ENCODE results near the gene HCFC1R1. TPM values are rescaled to one million over a fixed set of nuclear protein-coding genes. Genes with fewer than 3 reads are reported as not detected.

The HCFC1R1 gene
- total RNA-seq, 1 donor from 2014 or later, result 117 TPM

- Mint-ChIP-seq H3K27me3 (ENCODE audit: unreplicated experiment) (peaks cover 14% of the 10 kb centered on the region), H3K4me3 (ENCODE audit: unreplicated experiment) (peak overlapping the region; percentile 86), H3K4me1 (ENCODE audit: low read depth, unreplicated experiment) (peaks cover 16% of the 10 kb centered on the region)
These were observed 2.1 kb downstream of the HCFC1R1 start for GRCh38 chr16:3021449-3022207.

GRCh38 chr16:3020604-3021448 lies 2.9 kb downstream of the HCFC1R1 start:
- Mint-ChIP-seq H3K4me3 (ENCODE audit: unreplicated experiment) (peak overlapping the region; percentile 87), H3K27me3 (ENCODE audit: unreplicated experiment) (peaks cover 14% of the 10 kb centered on the region), H3K27ac (ENCODE audit: unreplicated experiment) (peak overlapping the region; percentile 75), H3K4me1 (ENCODE audit: low read depth, unreplicated experiment) (peaks cover 14% of the 10 kb centered on the region), H3K9me3 (ENCODE audit: unreplicated experiment) (peaks cover 2% of the 10 kb centered on the region), H3K36me3 (ENCODE audit: unreplicated experiment) (no peaks in the 10 kb centered on the region)
- no peak for TF ChIP-seq CTCF (IDR thresholded peaks at IDR 0.05; ENCODE audit: partially characterized antibody, unreplicated experiment)
- DNase-seq, result peak; percentile 31

More at GRCh38 chr16:3021449-3022207, 2.1 kb downstream of the HCFC1R1 start:
- H3K9me3 Mint-ChIP-seq (ENCODE audit: unreplicated experiment), result peaks cover 2% of the 10 kb centered on the region
- H3K27ac Mint-ChIP-seq (ENCODE audit: unreplicated experiment), result peak overlapping the region; percentile 75
- H3K36me3 Mint-ChIP-seq (ENCODE audit: unreplicated experiment), result no peaks in the 10 kb centered on the region
- no peak for TF ChIP-seq CTCF (IDR thresholded peaks at IDR 0.05; ENCODE audit: partially characterized antibody, unreplicated experiment)
- peak; percentile 91 for DNase-seq

GRCh38 chr16:3020247-3020603 lies 3.5 kb downstream of the HCFC1R1 start, which contains the start of gene TNFRSF12A:
Gene TNFRSF12A, plus strand, starts transcription at chr16:3020368. Its CDS starts 30 bp downstream, at chr16:3020398.
- H3K9me3 Mint-ChIP-seq (ENCODE audit: unreplicated experiment), result peaks cover 2% of the 10 kb centered on the region
- H3K4me1 Mint-ChIP-seq (ENCODE audit: low read depth, unreplicated experiment), result peaks cover 14% of the 10 kb centered on the region
- DNase-seq, result peak; percentile 84
- TF ChIP-seq CTCF (IDR thresholded peaks at IDR 0.05; ENCODE audit: partially characterized antibody, unreplicated experiment), result no peak
- H3K36me3 Mint-ChIP-seq (ENCODE audit: unreplicated experiment), result no peaks in the 10 kb centered on the region
- peak within 1 kb of the TSS; percentile 87 for H3K4me3 Mint-ChIP-seq (ENCODE audit: unreplicated experiment)
- peaks cover 14% of the 10 kb centered on the region for H3K27me3 Mint-ChIP-seq (ENCODE audit: unreplicated experiment)
- H3K27ac Mint-ChIP-seq (ENCODE audit: unreplicated experiment), result peak within 1 kb of the TSS; percentile 75

- Mint-ChIP-seq H3K4me3 (ENCODE audit: unreplicated experiment) (peak overlapping the region; percentile 82), H3K36me3 (ENCODE audit: unreplicated experiment) (no peaks in the 10 kb centered on the region), H3K9me3 (ENCODE audit: unreplicated experiment) (peaks cover 2% of the 10 kb centered on the region), H3K27me3 (ENCODE audit: unreplicated experiment) (peaks cover 14% of the 10 kb centered on the region), H3K4me1 (ENCODE audit: low read depth, unreplicated experiment) (peaks cover 14% of the 10 kb centered on the region), H3K27ac (ENCODE audit: unreplicated experiment) (peak overlapping the region; percentile 55)
- DNase-seq, result no peak
- TF ChIP-seq CTCF (IDR thresholded peaks at IDR 0.05; ENCODE audit: partially characterized antibody, unreplicated experiment), result no peak
These were observed 4.0 kb downstream of the HCFC1R1 start for GRCh38 chr16:3019594-3020246.
